Measurements from ENCODE around the gene THBS3.
A peak's percentile ranks its signal among the peaks of the same experiment; 100 is the strongest.
"Not testable (repeated sequence)": the region's sequence is repeated elsewhere in the genome, so short reads cannot be mapped to it uniquely, and the experiment has no call there.

Gene THBS3

DNA sequence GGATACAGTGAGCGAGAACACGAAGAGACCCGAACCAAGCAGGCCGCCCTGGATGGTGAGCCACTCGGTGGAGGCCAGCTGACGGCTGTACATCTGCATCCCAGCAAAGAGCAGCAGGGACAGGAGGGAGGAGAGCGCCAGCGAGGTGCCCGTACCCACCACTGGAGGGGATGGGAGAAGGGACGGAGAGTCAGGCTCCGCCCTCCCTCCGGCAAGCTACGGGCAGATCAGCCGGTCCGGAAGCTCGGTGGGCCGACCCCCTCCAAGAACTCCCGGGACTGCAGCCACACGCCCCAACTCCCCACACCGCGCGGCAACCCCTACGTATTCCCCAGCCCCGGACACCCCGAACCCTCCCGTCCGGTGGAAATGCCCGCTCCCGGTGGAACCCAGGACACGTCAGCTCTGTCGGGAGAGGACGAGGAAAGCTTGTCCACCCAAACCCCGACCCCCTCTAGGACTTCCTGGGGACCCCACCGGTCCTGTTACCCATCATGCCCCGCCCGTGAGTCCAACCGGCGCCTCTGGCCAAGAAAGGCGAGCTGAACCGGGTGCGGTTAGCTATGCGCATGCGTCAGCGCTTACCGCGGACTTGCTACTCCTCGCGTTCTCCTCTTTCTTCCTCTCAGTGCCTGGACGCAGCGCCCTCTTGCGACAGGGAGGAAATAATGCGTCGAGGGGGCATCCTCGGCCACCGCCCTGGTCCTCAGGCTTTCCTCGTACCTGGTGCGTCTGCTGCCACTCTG is 34.8 kb downstream of the THBS3 start, which contains the start of gene KRTCAP2:
Gene KRTCAP2, minus strand, starts transcription at position 573 of the 746 bp plus-strand sequence. Its CDS starts 80 bp downstream, at position 493.
- peak; percentile 98 for DNase-seq

DNA sequence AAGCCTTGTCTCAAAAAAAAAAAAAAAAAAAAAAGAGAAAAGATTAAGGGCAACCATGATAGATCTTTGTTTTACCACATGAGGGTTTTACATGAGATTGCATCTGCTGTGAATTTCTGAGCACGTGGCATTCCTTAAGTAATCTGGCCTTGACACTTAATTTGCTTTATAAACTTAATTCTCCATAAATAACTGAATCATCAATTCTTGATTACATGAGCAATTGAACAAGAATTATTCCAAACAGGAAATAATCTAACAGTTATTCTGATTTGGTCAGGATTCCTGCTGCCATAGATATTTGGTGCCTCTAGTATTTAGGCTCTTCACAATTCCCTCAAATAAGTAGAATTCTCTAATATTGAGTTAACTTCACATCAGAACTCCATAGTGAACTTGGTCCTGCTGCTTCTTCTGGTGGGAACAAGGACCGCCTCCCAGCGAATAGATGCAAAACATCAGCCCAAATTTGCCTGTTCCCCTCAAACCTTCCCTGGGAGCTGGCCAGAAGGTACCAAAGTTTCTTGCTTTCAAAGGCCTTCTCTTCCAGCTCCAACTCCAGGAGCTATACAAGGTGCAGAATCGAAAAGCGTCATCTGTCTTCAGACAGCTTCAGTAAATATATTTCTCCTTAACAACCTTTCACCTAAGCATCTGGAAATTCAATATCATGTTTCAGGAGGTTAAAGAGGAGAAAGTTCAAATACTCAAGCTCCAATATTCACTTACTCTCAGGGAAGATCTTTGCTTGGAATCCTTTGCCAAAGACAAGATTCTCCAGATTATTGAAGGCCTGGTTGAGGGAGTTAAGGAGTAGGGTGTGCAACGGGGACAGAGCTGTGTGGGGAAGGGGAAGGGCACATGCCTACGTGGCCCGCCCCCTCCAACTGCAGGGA is 35.6 kb downstream of the THBS3 start:
- peak; percentile 0 for DNase-seq

DNA sequence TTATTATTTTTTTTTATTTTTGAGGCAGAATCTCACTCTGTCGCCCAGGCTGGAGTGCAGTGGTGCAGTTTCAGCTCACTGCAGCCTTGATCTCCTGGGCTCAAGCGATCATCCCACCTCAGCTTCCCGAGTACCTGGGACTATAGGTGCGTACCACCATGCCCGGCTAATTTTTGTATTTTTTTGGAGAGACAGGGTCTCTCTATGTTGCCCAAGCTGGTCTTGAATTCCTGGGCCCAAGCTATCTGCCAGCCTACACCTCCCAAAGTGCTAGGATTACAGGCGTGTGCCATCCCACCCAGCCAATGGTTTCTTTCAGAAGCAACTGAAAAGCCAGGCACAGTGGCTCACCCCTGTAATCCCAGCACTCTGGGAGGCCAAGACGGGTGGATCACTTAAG is 36.9 kb downstream of the THBS3 start:
- no peak for DNase-seq

DNA sequence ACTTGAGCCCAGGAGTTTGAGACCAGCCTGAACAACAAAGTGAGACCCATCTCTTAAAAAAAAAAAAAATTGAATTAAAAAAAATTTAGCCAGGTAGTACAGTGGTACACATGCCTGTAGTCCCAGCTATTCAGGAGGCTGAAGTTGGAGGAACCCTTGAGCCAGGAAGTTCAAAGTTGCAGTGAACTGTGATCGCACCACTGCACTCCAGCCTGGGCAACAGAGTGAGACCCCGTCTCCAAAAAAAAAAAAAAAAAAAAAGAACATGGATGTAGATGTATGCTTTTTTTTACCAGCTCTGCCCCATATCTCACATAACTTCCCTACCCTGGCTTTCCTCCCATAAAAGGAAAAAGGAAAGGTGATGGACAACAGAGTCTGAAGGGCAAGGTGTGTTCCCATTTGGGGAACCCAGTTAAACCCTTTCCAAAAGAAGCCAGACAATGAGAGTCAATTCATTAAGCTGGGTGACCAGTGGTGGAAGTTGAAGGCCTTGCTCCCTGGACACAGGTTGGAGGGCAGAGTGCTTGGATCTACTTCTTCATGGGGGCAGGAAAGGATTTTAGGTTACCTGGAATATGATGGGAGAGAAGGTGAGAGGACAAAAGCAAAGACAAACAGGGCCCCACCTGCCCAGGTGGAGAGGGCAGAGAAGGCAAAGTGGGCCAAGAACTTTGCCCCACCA is 37.5 kb downstream of the THBS3 start:
- peak; percentile 0 for DNase-seq

DNA sequence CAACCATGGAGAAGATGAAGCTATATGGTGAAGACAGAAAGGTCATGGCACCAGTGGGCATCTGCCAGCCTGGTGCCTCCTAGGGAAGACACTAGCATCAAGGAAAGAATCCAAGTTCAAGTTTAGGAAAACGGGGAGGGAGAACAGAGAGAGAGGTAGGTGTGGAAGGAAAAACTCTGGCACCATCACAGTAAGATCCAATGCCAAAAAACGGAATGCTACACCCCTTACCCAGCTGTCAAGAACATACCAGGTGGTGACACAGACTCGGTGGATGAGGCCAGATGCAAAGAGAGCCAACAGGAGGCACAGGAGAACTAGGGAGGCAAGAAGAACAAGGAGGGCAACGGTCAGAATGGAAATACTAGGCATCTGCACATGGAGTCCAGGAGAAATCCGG is 38.2 kb downstream of the THBS3 start:
- no peak for DNase-seq

DNA sequence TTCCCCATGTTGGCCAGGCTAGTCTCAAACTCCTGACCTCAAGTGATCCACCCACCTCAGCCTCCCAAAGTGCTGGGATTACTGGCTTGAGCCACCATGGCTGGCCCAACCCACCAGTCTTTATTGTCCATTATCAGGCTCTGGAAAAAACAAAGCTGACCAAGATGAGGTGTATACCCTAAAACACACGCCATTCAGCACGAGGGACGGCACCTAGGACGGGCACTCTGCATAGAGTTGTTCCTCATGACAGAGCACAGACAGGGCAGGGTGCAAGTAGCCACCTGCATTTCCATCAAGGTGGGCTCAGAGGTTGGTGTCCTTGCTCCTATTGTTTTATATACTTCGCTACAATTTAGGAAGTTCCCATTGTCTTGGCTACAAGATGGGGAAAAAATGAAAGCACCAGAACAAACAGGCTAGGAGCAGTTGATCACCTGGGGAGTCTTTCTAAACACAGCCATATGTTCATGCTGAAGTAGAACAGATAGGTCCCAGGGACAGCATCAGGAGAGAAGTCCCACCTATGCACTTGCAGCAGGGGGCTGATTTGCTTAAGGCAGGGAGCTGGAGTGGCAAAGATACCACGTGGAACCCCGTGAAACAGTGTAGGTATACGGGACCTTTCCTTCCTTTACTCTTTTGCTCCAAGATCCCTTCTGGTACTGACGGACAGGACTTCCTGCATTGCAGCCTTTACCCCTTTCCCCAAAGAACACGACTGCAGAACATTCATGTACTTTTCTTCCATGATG is 39.1 kb downstream of the THBS3 start:
- no peak for DNase-seq

DNA sequence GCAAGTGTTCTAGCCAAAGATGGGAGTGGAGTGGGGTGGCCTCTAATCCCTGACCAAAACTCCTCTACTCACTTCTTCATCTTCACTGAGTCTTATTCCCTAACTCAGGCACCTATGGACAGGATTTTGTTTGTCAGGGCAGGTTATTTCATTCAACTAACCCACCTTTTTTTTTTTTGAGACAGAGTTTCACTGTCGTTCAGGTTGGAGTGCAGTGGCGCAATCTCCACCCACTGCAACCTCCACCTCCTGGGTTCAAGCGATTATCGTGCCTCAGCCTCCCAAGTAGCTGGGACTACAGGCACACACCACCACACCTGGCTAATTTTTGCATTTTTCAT is 39.6 kb downstream of the THBS3 start:
- not testable (repeated sequence) for DNase-seq

DNA sequence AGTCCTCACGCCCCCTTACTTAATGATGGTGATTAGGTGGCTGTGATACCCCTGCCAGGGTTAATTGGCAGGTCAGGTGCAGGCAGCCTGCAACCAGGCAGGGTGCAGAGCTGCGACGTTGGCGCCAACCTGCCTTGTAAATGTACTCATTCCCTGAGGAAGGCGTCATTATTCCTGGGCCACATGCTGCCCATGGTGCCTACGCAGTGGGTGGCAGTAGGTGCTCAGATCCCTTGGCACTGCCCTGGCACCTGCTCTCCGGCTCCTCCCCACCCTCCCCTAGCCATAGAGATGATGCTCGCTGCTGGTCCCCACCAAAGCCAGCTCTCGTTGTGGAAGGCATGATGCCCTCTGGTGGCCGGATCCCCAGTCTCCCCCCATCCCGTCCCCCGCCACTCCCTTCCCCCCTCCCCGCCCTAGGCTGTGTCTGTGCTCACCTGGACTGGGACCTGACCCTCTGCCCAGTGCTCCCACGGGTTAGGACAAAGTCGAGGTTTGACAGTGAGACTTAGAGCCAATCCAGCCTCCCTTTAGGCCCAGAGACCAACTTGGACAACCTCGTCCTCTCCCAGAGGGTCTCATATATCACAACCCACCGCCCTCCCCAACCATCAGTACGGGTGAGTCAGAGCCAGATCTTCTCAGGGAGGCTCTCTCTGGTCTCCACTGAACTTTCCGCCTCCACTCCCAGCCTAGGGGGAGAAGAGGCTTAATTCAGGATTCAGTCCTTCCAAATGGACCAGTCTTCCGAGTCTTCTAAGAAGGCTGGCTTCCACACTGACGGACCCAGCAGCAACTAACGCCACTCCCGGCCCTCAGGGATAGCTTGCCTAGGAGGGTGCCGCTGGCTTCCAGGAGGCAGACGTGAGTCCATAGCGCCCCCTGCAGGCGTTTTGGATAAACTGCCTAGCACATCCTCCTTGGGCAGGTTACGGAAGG is 40.3 kb downstream of the THBS3 start:
- peak; percentile 91 for DNase-seq

DNA sequence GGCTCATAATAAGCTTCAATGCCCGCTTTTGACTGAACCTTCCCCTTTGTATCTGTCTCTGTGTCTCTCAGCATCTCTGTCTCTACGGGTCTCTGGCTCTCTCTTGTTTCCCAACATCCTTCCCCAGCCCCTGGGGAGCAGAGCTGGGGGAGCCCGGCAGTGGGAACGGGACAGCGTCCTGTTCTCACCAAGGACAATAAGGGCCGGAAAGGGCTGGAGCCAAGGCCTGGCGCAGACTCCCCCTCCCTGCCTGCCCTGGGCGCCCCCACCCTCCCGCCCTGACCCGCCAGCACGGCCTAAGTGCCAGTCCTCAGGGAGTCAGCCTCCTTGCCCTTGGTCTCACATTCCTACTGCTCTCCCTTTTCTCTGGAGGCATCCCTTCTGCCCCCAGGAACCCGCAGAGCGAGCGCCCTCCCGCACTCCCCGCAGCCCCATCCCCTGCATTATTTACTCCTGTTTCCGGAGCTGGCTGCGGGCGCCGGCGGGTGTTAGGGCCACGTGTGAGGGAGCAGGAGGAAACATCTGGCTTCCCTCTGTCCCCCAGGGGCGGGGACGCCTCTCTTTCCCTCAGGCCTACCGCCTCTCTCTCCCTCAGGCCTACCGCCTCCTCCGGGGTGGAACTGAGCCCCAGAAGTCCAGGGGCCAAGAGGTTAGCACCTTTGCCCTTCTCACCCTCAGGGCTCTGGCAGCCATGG is 41.1 kb downstream of the THBS3 start:
- DNase-seq: no peak

DNA sequence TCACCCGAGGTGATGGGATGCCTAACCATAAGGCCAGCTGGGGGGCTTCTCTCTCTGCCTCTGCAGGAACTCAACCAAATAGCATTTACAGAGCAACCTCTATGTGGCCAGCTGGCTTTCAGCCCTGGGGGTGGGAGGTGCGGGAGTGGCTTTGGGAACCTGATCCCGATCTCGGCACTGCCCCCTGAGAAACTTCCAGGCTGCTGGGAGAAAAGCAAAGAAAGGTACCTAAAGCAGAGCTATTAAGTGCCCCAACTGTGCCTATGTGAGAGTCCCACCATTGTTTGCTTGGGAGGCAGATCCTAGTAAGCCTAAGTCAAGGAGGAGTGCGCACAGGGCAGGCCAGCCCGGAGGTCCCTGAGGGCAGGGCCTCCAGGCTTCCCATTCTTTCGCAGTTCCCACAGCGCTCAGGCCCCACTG is 41.6 kb downstream of the THBS3 start:
- no peak for DNase-seq

DNA sequence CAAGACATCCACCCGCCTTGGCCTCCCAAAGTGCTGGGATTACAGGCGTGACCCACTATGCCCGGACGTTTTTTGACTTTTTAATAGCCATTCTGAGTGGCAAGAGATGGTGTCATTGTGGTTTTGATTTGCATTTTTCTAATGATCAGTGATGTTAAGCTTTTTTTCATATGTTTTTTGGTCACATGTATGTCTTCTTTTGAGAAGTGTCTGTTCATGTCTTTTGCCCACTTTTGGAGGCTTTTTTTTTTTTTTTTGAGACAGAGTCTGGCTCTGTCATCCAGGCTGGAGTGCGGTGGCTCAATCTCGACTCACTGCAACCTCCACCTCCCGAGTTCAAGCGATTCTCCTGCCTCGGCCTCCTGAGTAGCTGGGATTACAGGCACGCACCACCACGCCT is 43.1 kb downstream of the THBS3 start:
- DNase-seq: not testable (repeated sequence)

DNA sequence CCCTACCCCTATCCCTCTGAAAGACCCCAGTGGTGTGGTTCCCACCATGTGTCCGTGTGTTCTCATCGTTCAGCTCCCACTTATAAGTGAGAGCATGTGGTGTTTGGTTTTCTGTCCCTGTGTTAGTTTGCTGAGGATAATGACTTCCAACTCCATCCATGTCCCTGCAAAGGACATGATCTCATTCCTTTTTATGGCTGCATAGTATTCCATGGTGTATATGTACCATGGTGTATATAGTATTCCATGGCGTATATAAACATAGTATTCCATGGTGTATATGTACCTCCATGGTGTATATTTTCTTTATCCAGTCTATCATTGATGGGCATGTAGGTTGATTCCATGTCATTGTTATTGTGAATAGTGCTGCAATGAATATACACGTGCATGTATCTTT is 43.9 kb downstream of the THBS3 start:
- not testable (repeated sequence) for DNase-seq

DNA sequence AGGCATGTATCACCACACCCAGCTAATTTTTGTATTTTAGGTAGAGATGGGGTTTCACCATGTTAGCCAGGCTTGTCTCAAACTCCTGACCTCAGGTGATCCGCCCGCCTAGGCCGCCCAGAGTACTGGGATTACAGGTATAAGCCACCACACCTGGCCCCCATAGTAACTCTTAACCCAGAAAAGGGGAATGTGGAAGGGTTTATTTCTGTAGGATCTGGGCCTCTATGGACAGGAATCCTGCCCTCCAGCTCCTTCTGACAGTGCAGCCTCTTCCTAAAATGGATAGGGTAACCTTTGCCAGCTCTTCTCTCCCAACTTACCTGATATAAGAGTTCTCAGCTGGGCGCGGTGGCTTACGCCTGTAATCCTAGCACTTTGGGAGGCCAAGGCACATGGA is 45.1 kb downstream of the THBS3 start:
- not testable (repeated sequence) for DNase-seq

DNA sequence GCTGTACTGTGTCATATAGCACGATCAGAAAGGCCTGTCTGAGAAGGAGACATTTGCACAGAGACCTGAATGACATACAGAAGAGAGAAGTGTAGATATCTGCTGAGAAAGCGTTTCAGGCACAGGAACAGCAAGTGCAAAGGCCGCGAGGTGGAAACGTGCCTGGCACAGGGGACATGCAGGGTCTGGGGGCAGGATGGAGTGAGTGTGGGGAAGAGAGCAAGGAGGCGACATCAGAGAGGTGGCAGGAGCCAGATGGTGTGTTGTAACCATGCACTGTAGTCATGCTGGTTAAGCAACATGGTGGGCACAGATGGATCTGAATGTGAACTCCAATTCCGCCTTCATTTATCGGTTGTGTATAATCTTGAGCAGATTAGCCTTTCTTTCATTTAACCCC is 47.6 kb downstream of the THBS3 start:
- DNase-seq: no peak

DNA sequence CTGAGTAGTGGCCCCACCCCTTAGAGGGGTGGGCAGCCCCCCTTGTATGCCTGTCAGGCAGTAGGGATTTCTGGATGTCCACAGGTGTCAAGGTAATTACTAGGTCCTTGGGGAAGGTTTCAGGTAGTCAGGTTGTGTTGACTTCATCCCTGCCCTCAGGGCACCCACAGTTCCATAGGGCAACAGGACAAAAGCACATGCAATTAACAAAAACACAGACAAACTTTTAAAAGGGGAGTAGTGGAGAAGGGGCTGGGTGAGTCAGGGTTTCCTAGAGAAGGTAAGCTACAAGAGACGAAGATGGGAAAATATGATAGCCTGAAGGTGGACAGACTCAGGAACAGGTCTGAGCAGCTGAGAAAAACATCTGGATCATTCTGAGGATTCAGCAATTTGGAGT is 48.7 kb downstream of the THBS3 start:
- no peak for DNase-seq

DNA sequence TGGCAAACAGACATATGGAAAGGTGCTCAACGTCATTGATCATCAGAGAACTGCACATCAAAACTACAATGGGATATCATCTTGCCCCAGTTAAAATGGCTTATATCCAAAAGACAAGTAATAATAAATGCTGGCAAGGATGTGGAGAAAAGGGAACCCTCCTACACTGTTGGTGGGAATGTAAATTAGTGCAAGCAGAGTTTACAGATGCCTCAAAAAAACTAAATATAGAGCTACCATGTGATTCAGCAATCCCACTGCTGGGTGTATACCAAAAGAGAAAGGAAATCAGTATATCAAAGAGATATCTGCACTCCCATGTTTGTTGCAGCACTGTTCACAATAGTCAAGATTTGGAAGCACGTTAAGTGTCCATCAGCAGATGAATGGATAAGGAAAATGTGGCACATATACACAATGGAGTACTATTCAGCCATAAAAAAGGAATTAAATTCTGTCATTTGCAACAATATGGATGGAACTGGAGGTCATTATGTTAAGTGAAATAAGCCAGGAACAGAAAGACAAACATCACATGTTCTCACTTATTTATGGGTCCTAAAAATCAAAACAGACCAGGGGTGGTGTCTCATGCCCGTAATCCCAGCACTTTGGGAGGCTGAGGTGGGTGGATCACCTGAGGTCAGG is 51.6 kb downstream of the THBS3 start:
- DNase-seq: not testable (repeated sequence)
